Neuronal stem cell (in vitro differentiated cells): ENCODE measurements around the gene MSLN.

Source experiments
- DNase-seq: peaks from one replicate; pipeline ENCODE4 v3.0.0-alpha.2; 2013; ENCODE audit warnings: low spot score
- H2AFZ ChIP-seq: one replicate; pipeline ENCODE4 v1.6.1; 2013; ENCODE audit warnings: mild to moderate bottlenecking, low read length, inconsistent platforms
- H2AK5ac ChIP-seq: 2 replicates; pipeline ENCODE4 v1.6.1; 2013; ENCODE audit warnings: low read depth, mild to moderate bottlenecking, inconsistent platforms, low read length, moderate library complexity, mixed read lengths
- H2BK120ac ChIP-seq: 2 replicates; pipeline ENCODE4 v1.6.1; 2013; ENCODE audit warnings: low read depth, mild to moderate bottlenecking, inconsistent platforms, low read length, moderate library complexity, mixed read lengths
- H2BK12ac ChIP-seq: one replicate; pipeline ENCODE4 v1.6.1; 2013; ENCODE audit warnings: low read length, inconsistent platforms
- H2BK15ac ChIP-seq: 2 replicates; pipeline ENCODE4 v1.6.1; 2013; ENCODE audit warnings: mild to moderate bottlenecking, low read length, inconsistent platforms, mixed read lengths
- H2BK5ac ChIP-seq: one replicate; pipeline ENCODE4 v1.6.1; 2013; ENCODE audit warnings: inconsistent platforms, mild to moderate bottlenecking, low read length, moderate library complexity
- H3K14ac ChIP-seq: one replicate; pipeline ENCODE4 v1.6.1; 2013; ENCODE audit warnings: low read length, inconsistent platforms
- H3K18ac ChIP-seq: 2 replicates; pipeline ENCODE4 v1.6.1; 2013; ENCODE audit warnings: low read length, inconsistent platforms
- H3K23ac ChIP-seq: 2 replicates; pipeline ENCODE4 v1.6.1; 2013; ENCODE audit warnings: low read depth, mild to moderate bottlenecking, mixed read lengths, low read length, inconsistent platforms; ENCODE audit not compliant: poor library complexity
- H3K27ac ChIP-seq: replicated peaks from 3 replicates; pipeline ENCODE4 v1.5.1; 2013; ENCODE audit warnings: low read length, inconsistent platforms
- H3K27me3 ChIP-seq, 3 experiments: 2 replicates each; pipeline ENCODE4 v1.6.1; 2013; ENCODE audit warnings: low read length in 3 of 3, mild to moderate bottlenecking in 2 of 3, inconsistent platforms in 1 of 3, low read depth in 1 of 3, mixed read lengths in 1 of 3, moderate library complexity in 1 of 3; ENCODE audit not compliant: control insufficient read depth in 3 of 3, insufficient read depth in 3 of 3
- H3K36me3 ChIP-seq, 2 donors: replicated peaks in 1 of 2; 2 replicates each; pipeline ENCODE4 v1.6.1; 2013; ENCODE audit warnings: low read length in 2 of 2; ENCODE audit not compliant: control insufficient read depth in 2 of 2, insufficient read depth in 2 of 2
- H3K4ac ChIP-seq: 2 replicates; pipeline ENCODE4 v1.6.1; 2013; ENCODE audit warnings: inconsistent platforms, mild to moderate bottlenecking, low read length, moderate library complexity
- H3K4me1 ChIP-seq, 2 donors: 1 replicate in 1 of 2; 2 replicates in 1 of 2; pipeline ENCODE4 v1.6.1; 2013; ENCODE audit warnings: low read length in 2 of 2, low read depth in 1 of 2; ENCODE audit not compliant: control insufficient read depth in 2 of 2, insufficient read depth in 1 of 2
- H3K4me2 ChIP-seq: one replicate; pipeline ENCODE4 v1.6.1; 2013; ENCODE audit warnings: mild to moderate bottlenecking, low read length, inconsistent platforms; ENCODE audit not compliant: insufficient read depth, poor library complexity, severe bottlenecking
- H3K4me3 ChIP-seq, 2 donors: 2 replicates each; pipeline ENCODE4 v1.5.1; 2013; ENCODE audit warnings: low read length in 2 of 2, mild to moderate bottlenecking in 2 of 2, inconsistent platforms in 1 of 2, moderate library complexity in 1 of 2
- H3K79me1 ChIP-seq: one replicate; pipeline ENCODE4 v1.6.1; 2013; ENCODE audit warnings: low read depth, mild to moderate bottlenecking, inconsistent platforms, low read length, moderate library complexity
- H3K9ac ChIP-seq: one replicate; pipeline ENCODE4 v1.6.1; 2013; ENCODE audit warnings: mild to moderate bottlenecking, low read depth, low read length, inconsistent platforms; ENCODE audit not compliant: poor library complexity
- H3K9me3 ChIP-seq, 2 donors: replicated peaks in 1 of 2; 2 replicates each; pipeline versions ENCODE3 to v1.6.1; 2013; ENCODE audit warnings: low read length in 2 of 2, mild to moderate bottlenecking in 2 of 2, inconsistent platforms in 1 of 2, low read depth in 1 of 2, mixed read lengths in 1 of 2, moderate library complexity in 1 of 2; ENCODE audit not compliant: control insufficient read depth in 2 of 2, insufficient read depth in 1 of 2
- H4K8ac ChIP-seq: one replicate; pipeline ENCODE4 v1.6.1; 2013; ENCODE audit warnings: low read depth, mild to moderate bottlenecking, inconsistent platforms, low read length, moderate library complexity
- H4K91ac ChIP-seq: one replicate; pipeline ENCODE4 v1.6.1; 2013; ENCODE audit warnings: low read length, low read depth, mild to moderate bottlenecking, inconsistent platforms; ENCODE audit not compliant: poor library complexity
- WGBS, 2 donors: extraction: QIAGEN DNeasy Blood & Tissue Kit; methylation state at CpG; one replicate each; pipeline ENCODE4 v1.1.7; 2013; ENCODE audit warnings: missing lambda C conversion rate in 2 of 2, mixed read lengths in 1 of 2; ENCODE audit not compliant: insufficient read length in 2 of 2, insufficient replicate concordance in 1 of 2; ENCODE audit errors: extremely low coverage in 2 of 2; 5-methylcytosine and 5-hydroxymethylcytosine counted together

Gene MSLN

DNA sequence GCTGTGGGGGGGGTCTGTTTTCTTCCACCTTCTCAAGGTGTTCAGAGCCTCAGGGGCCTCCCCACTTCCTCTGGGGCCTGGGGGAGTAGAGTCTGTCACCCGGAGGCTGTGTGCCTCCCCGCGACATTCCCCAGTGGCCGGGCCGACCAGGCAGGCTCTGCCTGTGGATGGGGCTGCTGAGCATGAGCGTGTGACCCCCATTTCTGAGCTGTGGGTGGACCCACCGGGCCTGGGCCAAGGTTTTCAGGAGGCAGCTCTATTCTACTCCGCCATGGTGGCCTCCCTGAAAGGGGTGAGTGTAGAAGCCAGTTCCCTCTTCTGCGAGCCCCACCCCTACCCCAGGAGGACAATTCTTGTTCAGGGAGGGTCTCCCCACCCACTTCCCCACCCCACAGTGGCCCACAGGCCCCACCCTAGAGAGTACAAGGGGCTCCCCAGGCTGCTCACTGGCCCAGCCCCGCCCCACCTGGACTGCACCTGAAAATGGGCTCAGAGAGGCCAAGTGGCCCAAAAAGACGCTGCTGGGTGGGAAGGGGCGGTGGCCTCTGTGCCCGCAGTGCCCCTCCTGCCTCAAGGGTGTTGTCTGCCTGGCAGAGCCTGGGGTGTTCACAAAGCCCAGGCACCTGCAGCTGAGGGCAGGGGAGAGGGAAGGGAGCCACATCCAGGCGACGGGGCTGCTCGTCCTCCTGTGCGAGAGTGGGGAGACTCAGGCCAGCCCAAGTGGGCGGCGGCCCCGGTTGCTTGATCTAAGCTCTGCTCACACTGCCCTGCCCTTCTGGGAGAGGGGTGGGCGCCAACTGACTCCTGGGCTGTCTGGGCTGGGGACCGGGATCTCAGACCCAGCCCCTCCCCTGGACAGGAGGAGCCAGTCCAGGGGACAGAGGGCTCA is 1.3 kb downstream of the MSLN start:
- Histone ChIP-seq H3K36me3 (no peaks in the 10 kb centered on the region), H4K8ac (no peak overlapping the region), H2BK120ac (peak overlapping the region; percentile 72), H3K4me2 (no peak overlapping the region), H3K79me1 (peaks cover 4% of the 10 kb centered on the region), H3K14ac (no peak overlapping the region), H2BK15ac (peak overlapping the region; percentile 99), H2AFZ (no peak overlapping the region), H3K4ac (peak overlapping the region; percentile 66), H3K4me3 (no peak overlapping the region), H3K18ac (peak overlapping the region; percentile 88), H3K27me3 (peaks cover 0 to 15% (median 0%) of the 10 kb centered on the region in 3 experiments), H3K4me1 (peaks cover 11 to 12% of the 10 kb centered on the region in 2 donors), H3K27ac (no peak overlapping the region), H3K9me3 (peaks cover 0 to 2% of the 10 kb centered on the region in 2 donors), H2AK5ac (peak overlapping the region; percentile 97), H2BK5ac (peak overlapping the region; percentile 48), H4K91ac (no peak overlapping the region), H2BK12ac (peak overlapping the region; percentile 24), H3K23ac (peak overlapping the region; percentile 10), H3K9ac (no peak overlapping the region)
- no peak for DNase-seq
- WGBS, 2 donors: no CpG with 5 or more reads among the region's 22 CpGs

DNA sequence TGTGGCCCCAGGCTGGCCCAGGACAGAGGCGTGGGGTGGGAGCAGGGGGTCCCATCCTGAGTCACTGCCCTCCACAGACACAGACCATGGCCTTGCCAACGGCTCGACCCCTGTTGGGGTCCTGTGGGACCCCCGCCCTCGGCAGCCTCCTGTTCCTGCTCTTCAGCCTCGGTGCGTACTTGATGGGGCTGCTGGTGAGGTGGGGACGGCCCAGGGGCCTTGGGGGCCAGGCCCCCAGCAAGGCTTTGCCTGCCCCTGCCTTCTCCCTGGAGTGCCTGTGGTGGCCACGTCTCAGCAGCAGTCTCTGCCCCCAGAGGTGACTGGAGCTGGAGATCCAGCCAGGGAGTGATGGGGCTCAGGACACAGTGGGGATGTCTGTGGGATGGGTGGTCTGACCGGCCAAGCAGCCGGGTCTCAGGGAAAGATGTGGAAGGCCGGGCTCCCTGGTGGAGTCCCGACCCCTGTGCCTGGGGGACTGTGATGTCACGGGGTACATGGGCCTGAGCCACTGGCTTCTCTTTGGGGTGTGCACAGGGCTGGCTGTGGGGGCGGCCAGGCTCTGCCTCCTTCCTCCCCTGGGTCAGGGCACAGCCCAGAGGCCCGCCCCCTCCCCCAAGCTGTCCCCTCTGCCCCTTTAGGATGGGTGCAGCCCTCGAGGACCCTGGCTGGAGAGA is 2.2 kb downstream of the MSLN start:
- H3K9me3 ChIP-seq: no peaks in the 10 kb centered on the region
- peaks cover 8 to 12% of the 10 kb centered on the region in 2 donors for H3K4me1 ChIP-seq
- no peak overlapping the region for H3K23ac ChIP-seq
- H3K79me1 ChIP-seq: peaks cover 4% of the 10 kb centered on the region
- DNase-seq: no peak
- H2BK12ac ChIP-seq: peak overlapping the region; percentile 42
- H3K27me3 ChIP-seq: peaks cover 0 to 15% (median 0%) of the 10 kb centered on the region in 3 experiments
- H3K18ac ChIP-seq: peak overlapping the region; percentile 74
- no peak overlapping the region for H4K8ac ChIP-seq
- H3K14ac ChIP-seq: peak overlapping the region; percentile 56
- peak overlapping the region; percentile 91 for H2BK15ac ChIP-seq
- H2AFZ ChIP-seq: no peak overlapping the region
- peak overlapping the region; percentile 48 for H2BK5ac ChIP-seq
- H4K91ac ChIP-seq: peak overlapping the region; percentile 3
- no CpG with 5 or more reads among the region's 17 CpGs for WGBS, 2 donors
- H3K4me2 ChIP-seq: no peak overlapping the region
- H3K27ac ChIP-seq: no peak overlapping the region
- H2AK5ac ChIP-seq: peak overlapping the region; percentile 97
- no peak overlapping the region for H3K9ac ChIP-seq
- H3K36me3 ChIP-seq: no peaks in the 10 kb centered on the region
- H3K4me3 ChIP-seq: no peak overlapping the region
- peak overlapping the region; percentile 24 for H2BK120ac ChIP-seq
- no peak overlapping the region for H3K4ac ChIP-seq

DNA sequence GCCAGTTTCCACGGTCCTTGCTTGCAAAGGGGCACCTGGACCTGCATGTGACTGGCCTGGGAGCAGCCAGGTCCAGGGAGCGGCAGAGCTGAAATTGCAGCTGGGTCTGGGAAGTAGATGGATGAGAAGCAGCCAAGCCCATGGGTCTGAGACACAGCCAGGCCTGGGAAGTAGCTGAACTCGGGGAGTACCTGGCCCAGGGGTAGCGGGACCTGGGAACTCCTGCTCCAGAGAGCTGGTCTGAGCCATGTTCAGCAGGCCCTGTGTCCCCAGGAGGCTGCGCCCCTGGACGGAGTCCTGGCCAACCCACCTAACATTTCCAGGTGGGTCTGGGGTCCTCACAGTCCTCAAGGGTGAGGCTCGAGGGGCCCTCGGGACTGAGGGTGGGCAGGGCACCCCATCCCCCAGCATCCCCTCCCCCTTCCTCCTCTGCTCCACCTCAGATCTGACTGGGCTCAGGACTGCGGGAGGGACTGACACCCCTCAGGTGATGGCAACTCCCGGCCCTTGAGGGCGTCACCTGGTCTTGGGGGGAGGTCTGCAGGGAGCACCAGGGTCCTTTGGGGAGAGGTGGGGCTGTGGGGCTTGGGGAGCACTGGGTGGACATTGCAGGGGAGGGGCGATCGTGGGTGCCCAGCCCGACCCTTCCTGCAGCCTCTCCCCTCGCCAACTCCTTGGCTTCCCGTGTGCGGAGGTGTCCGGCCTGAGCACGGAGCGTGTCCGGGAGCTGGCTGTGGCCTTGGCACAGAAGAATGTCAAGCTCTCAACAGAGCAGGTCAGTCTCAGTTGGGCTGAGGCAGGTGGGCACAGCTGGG is 3.0 kb downstream of the MSLN start:
- H2BK12ac ChIP-seq: peak overlapping the region; percentile 42
- H3K4me2 ChIP-seq: no peak overlapping the region
- peak overlapping the region; percentile 91 for H2BK15ac ChIP-seq
- H3K79me1 ChIP-seq: peaks cover 5% of the 10 kb centered on the region
- H2BK5ac ChIP-seq: no peak overlapping the region
- no peak overlapping the region for H2AFZ ChIP-seq
- H2AK5ac ChIP-seq: peak overlapping the region; percentile 97
- no peak overlapping the region for H4K8ac ChIP-seq
- H3K4me3 ChIP-seq: no peak overlapping the region
- no peaks in the 10 kb centered on the region for H3K9me3 ChIP-seq
- peak overlapping the region; percentile 38 for H3K18ac ChIP-seq
- peaks cover 8 to 16% of the 10 kb centered on the region in 2 donors for H3K4me1 ChIP-seq
- peak overlapping the region; percentile 66 for H3K4ac ChIP-seq
- no peak overlapping the region for H3K27ac ChIP-seq
- no peak overlapping the region for H3K9ac ChIP-seq
- H2BK120ac ChIP-seq: no peak overlapping the region
- H3K27me3 ChIP-seq: peaks cover 0 to 15% (median 0%) of the 10 kb centered on the region in 3 experiments
- H3K14ac ChIP-seq: peak overlapping the region; percentile 9
- H3K23ac ChIP-seq: no peak overlapping the region
- no CpG with 5 or more reads among the region's 21 CpGs for WGBS, 2 donors
- DNase-seq: no peak
- no peaks in the 10 kb centered on the region for H3K36me3 ChIP-seq
- H4K91ac ChIP-seq: no peak overlapping the region
